Measurements from ENCODE around the gene KCNE2.
"Not testable (repeated sequence)": the region's sequence is repeated elsewhere in the genome, so short reads cannot be mapped to it uniquely, and the experiment has no call there.

DNA sequence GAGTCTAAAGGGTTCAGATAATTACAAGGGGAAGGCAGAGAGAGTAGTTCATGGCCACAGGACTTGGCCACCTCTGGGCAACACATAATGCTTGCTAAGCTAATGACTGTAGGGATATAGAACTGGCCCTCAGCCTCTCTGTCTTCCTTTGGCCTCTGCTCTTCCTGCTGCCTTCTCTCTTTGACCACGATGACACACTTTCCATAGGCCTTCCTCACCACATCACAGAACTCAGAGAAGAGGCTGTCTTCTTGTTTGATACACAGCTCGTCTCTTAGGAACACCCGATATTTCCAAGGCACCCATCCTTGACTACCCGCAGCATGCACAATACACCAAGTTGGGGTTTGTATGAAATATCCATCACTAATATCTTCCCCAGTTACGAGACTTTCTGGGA is 36.7 kb downstream of the KCNE2 start:
- TF ChIP-seq, protein P1, sequence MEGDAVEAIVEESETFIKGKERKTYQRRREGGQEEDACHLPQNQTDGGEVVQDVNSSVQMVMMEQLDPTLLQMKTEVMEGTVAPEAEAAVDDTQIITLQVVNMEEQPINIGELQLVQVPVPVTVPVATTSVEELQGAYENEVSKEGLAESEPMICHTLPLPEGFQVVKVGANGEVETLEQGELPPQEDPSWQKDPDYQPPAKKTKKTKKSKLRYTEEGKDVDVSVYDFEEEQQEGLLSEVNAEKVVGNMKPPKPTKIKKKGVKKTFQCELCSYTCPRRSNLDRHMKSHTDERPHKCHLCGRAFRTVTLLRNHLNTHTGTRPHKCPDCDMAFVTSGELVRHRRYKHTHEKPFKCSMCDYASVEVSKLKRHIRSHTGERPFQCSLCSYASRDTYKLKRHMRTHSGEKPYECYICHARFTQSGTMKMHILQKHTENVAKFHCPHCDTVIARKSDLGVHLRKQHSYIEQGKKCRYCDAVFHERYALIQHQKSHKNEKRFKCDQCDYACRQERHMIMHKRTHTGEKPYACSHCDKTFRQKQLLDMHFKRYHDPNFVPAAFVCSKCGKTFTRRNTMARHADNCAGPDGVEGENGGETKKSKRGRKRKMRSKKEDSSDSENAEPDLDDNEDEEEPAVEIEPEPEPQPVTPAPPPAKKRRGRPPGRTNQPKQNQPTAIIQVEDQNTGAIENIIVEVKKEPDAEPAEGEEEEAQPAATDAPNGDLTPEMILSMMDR (tag by site-specific recombination; IDR thresholded peaks at IDR 0.05): not testable (repeated sequence)
- not testable (repeated sequence) for TF ChIP-seq ZBTB1 (tag by site-specific recombination; IDR thresholded peaks at IDR 0.05); ZNF654 (tag by site-specific recombination; IDR thresholded peaks at IDR 0.05; ENCODE audit: low read depth); ZBTB8A (tag by site-specific recombination; IDR thresholded peaks at IDR 0.05); ZNF274 (IDR thresholded peaks at IDR 0.05; ENCODE audit: low read length); ZNF274 (tag by site-specific recombination; IDR thresholded peaks at IDR 0.05; ENCODE audit: borderline replicate concordance); ZNF350 (tag by site-specific recombination; IDR thresholded peaks at IDR 0.05); ZNF670 (tag by site-specific recombination; IDR thresholded peaks at IDR 0.05; ENCODE audit: low read depth); ZNF266 (tag by site-specific recombination; IDR thresholded peaks at IDR 0.05; ENCODE audit: low read depth); ZNF830 (tag by site-specific recombination; IDR thresholded peaks at IDR 0.05; ENCODE audit: low read depth); ZNF664 (tag by site-specific recombination; IDR thresholded peaks at IDR 0.05); ZXDB (tag by site-specific recombination; IDR thresholded peaks at IDR 0.05); ZNF335 (tag by site-specific recombination; conservative IDR thresholded peaks at IDR 0.05)
- TF ChIP-seq, protein P2, sequence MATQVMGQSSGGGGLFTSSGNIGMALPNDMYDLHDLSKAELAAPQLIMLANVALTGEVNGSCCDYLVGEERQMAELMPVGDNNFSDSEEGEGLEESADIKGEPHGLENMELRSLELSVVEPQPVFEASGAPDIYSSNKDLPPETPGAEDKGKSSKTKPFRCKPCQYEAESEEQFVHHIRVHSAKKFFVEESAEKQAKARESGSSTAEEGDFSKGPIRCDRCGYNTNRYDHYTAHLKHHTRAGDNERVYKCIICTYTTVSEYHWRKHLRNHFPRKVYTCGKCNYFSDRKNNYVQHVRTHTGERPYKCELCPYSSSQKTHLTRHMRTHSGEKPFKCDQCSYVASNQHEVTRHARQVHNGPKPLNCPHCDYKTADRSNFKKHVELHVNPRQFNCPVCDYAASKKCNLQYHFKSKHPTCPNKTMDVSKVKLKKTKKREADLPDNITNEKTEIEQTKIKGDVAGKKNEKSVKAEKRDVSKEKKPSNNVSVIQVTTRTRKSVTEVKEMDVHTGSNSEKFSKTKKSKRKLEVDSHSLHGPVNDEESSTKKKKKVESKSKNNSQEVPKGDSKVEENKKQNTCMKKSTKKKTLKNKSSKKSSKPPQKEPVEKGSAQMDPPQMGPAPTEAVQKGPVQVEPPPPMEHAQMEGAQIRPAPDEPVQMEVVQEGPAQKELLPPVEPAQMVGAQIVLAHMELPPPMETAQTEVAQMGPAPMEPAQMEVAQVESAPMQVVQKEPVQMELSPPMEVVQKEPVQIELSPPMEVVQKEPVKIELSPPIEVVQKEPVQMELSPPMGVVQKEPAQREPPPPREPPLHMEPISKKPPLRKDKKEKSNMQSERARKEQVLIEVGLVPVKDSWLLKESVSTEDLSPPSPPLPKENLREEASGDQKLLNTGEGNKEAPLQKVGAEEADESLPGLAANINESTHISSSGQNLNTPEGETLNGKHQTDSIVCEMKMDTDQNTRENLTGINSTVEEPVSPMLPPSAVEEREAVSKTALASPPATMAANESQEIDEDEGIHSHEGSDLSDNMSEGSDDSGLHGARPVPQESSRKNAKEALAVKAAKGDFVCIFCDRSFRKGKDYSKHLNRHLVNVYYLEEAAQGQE (tag by site-specific recombination; IDR thresholded peaks at IDR 0.05): not testable (repeated sequence)
- TF ChIP-seq, protein P3, sequence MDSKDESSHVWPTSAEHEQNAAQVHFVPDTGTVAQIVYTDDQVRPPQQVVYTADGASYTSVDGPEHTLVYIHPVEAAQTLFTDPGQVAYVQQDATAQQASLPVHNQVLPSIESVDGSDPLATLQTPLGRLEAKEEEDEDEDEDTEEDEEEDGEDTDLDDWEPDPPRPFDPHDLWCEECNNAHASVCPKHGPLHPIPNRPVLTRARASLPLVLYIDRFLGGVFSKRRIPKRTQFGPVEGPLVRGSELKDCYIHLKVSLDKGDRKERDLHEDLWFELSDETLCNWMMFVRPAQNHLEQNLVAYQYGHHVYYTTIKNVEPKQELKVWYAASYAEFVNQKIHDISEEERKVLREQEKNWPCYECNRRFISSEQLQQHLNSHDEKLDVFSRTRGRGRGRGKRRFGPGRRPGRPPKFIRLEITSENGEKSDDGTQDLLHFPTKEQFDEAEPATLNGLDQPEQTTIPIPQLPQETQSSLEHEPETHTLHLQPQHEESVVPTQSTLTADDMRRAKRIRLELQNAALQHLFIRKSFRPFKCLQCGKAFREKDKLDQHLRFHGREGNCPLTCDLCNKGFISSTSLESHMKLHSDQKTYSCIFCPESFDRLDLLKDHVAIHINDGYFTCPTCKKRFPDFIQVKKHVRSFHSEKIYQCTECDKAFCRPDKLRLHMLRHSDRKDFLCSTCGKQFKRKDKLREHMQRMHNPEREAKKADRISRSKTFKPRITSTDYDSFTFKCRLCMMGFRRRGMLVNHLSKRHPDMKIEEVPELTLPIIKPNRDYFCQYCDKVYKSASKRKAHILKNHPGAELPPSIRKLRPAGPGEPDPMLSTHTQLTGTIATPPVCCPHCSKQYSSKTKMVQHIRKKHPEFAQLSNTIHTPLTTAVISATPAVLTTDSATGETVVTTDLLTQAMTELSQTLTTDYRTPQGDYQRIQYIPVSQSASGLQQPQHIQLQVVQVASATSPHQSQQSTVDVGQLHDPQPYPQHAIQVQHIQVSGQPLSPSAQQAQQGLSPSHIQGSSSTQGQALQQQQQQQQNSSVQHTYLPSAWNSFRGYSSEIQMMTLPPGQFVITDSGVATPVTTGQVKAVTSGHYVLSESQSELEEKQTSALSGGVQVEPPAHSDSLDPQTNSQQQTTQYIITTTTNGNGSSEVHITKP (tag by site-specific recombination; IDR thresholded peaks at IDR 0.05): not testable (repeated sequence)

Data from HEK293 (cell line).